ENCODE data around the gene CORO7. TPM values are rescaled to one million over a fixed set of nuclear protein-coding genes. Genes with fewer than 3 reads are reported as not detected.

CORO7 gene
- polyA plus RNA-seq, 3 donors = 44.7 to 181 (median 68.4) TPM

DNA sequence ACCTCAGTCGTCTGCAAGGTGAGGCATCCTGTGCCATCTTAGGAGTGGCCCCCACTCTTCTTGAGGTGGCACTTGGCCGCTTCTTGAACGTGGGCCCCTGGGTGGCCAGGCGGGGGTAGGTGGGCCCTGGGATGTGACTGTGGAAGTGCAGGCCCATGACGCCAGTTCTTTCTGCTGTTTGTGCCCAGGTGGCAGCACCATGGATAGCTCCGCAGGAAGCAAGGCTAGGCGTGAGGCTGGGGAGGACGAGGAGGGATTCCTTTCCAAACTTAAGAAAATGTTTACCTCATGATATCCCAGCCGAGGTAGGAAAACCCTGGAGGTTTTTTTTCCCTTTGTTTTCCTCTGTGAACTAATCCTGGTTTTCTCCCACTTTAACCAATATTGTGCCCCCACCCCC is 38.2 kb upstream of the CORO7 start:
- Histone ChIP-seq H3K79me2 (ENCODE audit: insufficient read depth, low read length) (no peaks in the 10 kb centered on the region), H3K4me3 (replicated peaks in 1 of 3; ENCODE audit: low read depth in 2 of 3, low read length in 3 of 3) (no peak overlapping the region), H3K27ac (ENCODE audit: low read depth in 1 of 2, low read length in 2 of 2) (no peak overlapping the region), H3K9ac (ENCODE audit: insufficient read depth, low read length, poor library complexity, severe bottlenecking) (no peak overlapping the region), H3K9me3 (replicated peaks in 1 of 2; ENCODE audit: control insufficient read depth in 1 of 2, insufficient read depth in 1 of 2, low read length in 2 of 2) (no peaks in the 10 kb centered on the region), H3K27me3 (ENCODE audit: control insufficient read depth in 2 of 2, insufficient read depth in 2 of 2, low read length in 2 of 2) (no peaks in the 10 kb centered on the region), H2AFZ (ENCODE audit: insufficient read depth, low read depth, low read length, poor library complexity, severe bottlenecking) (no peak overlapping the region), H3K36me3 (replicated peaks in 1 of 2; ENCODE audit: control insufficient read depth in 1 of 2, insufficient read depth in 2 of 2, low read length in 2 of 2) (peaks cover 70 to 76% of the 10 kb centered on the region in 2 donors), H3K4me2 (replicated peaks; ENCODE audit: extremely low read depth, low read length, poor library complexity, severe bottlenecking) (no peak overlapping the region), H4K20me1 (ENCODE audit: insufficient read depth, low read length) (no peaks in the 10 kb centered on the region), H3K4me1 (ENCODE audit: control insufficient read depth in 1 of 2, insufficient read depth in 2 of 2, low read length in 2 of 2) (peaks cover 13 to 14% of the 10 kb centered on the region in 2 donors)
- TF ChIP-seq, protein P1, sequence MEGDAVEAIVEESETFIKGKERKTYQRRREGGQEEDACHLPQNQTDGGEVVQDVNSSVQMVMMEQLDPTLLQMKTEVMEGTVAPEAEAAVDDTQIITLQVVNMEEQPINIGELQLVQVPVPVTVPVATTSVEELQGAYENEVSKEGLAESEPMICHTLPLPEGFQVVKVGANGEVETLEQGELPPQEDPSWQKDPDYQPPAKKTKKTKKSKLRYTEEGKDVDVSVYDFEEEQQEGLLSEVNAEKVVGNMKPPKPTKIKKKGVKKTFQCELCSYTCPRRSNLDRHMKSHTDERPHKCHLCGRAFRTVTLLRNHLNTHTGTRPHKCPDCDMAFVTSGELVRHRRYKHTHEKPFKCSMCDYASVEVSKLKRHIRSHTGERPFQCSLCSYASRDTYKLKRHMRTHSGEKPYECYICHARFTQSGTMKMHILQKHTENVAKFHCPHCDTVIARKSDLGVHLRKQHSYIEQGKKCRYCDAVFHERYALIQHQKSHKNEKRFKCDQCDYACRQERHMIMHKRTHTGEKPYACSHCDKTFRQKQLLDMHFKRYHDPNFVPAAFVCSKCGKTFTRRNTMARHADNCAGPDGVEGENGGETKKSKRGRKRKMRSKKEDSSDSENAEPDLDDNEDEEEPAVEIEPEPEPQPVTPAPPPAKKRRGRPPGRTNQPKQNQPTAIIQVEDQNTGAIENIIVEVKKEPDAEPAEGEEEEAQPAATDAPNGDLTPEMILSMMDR (IDR thresholded peaks at IDR 0.05) = no peak
- no peaks in the 10 kb centered on the region for H3K9me3 Mint-ChIP-seq
- H3K4me1 Mint-ChIP-seq = peaks cover 13% of the 10 kb centered on the region
- DNase-seq = no peak
- 95% methylated on average over 3 of the region's 9 CpGs for WGBS (ENCODE audit: insufficient coverage)
- no peaks in the 10 kb centered on the region for H3K27me3 Mint-ChIP-seq (ENCODE audit: low read depth in 3 of 3)
- peaks cover 56 to 73% of the 10 kb centered on the region in 2 donors for H3K36me3 Mint-ChIP-seq
- no peak overlapping the region for H3K27ac Mint-ChIP-seq
- intact Hi-C loops (cut with micrococcal nuclease) = no loop called here
- no peak overlapping the region for H3K4me3 Mint-ChIP-seq

GRCh38 chr16:4452674-4453073 is 36.3 kb upstream of the CORO7 start:
- Mint-ChIP-seq H3K27ac (no peak overlapping the region), H3K36me3 (peaks cover 70 to 90% of the 10 kb centered on the region in 2 donors), H3K9me3 (no peaks in the 10 kb centered on the region), H3K4me1 (no peaks in the 10 kb centered on the region), H3K4me3 (no peak overlapping the region), H3K27me3 (ENCODE audit: low read depth in 3 of 3) (no peaks in the 10 kb centered on the region)
- no peaks in the 10 kb centered on the region for H4K20me1 ChIP-seq (ENCODE audit: insufficient read depth, low read length)
- no peaks in the 10 kb centered on the region for H3K4me1 ChIP-seq (ENCODE audit: control insufficient read depth in 1 of 2, insufficient read depth in 2 of 2, low read length in 2 of 2)
- H3K4me3 ChIP-seq (replicated peaks in 1 of 3; ENCODE audit: low read depth in 2 of 3, low read length in 3 of 3) = no peak overlapping the region
- H3K4me2 ChIP-seq (replicated peaks; ENCODE audit: extremely low read depth, low read length, poor library complexity, severe bottlenecking) = no peak overlapping the region
- no peaks in the 10 kb centered on the region for H3K27me3 ChIP-seq (ENCODE audit: control insufficient read depth in 2 of 2, insufficient read depth in 2 of 2, low read length in 2 of 2)
- TF ChIP-seq, protein P1 (IDR thresholded peaks at IDR 0.05) = no peak
- H3K27ac ChIP-seq (ENCODE audit: low read depth in 1 of 2, low read length in 2 of 2) = no peak overlapping the region
- H2AFZ ChIP-seq (ENCODE audit: insufficient read depth, low read depth, low read length, poor library complexity, severe bottlenecking) = no peak overlapping the region
- WGBS (ENCODE audit: insufficient coverage) = no CpG with 5 or more reads among the region's 5 CpGs
- H3K9me3 ChIP-seq (replicated peaks in 1 of 2; ENCODE audit: control insufficient read depth in 1 of 2, insufficient read depth in 1 of 2, low read length in 2 of 2) = no peaks in the 10 kb centered on the region
- H3K36me3 ChIP-seq (replicated peaks in 1 of 2; ENCODE audit: control insufficient read depth in 1 of 2, insufficient read depth in 2 of 2, low read length in 2 of 2) = peaks cover 82 to 95% of the 10 kb centered on the region in 2 donors
- no peaks in the 10 kb centered on the region for H3K79me2 ChIP-seq (ENCODE audit: insufficient read depth, low read length)
- DNase-seq = no peak
- intact Hi-C loops (cut with micrococcal nuclease) = no loop called here
- H3K9ac ChIP-seq (ENCODE audit: insufficient read depth, low read length, poor library complexity, severe bottlenecking) = no peak overlapping the region

Data from CD14-positive monocyte (primary cell).